GF-D8 (cell line): Measurements from ENCODE around the gene C16orf90.

Source experiments
- DNase-seq: peaks from one replicate; lab custom pipeline; 2025; lab: John Stamatoyannopoulos, UW

The C16orf90 gene

DNA sequence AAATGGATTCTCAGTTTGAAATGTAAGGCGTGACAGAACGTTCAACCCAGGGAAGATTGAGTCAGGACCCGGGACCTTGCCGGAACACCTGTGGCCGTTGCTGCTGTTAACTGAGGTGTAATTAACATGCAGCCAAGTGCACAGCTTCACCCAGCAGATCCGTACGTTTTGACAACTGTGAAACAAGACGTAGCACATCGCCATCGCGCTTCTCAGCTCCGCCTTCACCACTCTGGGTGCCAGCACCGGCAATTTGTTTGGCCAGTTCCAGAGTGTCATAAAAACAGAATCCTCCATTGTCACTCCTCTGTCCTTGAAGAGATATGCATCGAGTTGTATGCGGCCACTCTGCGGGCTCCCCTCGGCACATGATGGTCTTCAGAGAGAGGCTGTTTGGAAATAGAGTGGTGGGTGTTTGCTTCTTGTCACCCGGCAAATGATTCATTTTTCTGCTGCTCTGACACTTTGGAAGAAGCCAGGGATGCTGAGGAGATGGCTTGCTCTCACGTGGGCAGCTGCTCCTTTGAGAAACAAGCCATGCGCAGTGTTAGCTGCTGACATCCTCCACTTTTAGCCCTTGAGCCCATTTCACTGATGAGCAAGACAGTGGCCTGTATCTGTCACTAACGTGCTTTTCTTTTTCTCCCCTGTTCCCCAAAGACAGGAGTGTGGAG, 29.2 kb downstream of the C16orf90 start:
- no peak for DNase-seq

- DNase-seq, result no peak
Observed at GRCh38 chr16:3465301-3465700, 30.0 kb downstream of the C16orf90 start.

DNA sequence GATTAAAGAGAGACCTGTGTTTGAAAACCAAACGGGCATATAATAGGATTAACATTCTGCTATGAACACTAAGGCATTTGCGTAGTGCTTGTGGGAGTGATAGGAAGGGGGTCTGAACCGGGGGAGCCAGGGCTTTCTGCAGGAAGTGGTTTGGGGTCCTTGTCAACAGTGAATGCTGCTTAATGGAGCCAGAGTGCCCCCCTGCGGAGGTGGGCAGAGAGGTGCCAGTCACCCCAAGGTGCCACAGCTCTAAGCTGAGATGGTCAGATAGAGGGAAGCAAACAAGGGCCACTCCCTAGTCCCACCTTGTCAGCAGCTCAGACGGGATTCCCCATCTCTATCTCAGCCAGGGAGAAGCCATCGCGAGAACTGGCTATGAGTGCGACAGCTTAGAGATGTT, 34.1 kb downstream of the C16orf90 start:
- no peak for DNase-seq

GRCh38 chr16:3460585-3460984, 34.7 kb downstream of the C16orf90 start:
- DNase-seq, result no peak

GRCh38 chr16:3460121-3460520, 35.2 kb downstream of the C16orf90 start:
- no peak for DNase-seq

DNA sequence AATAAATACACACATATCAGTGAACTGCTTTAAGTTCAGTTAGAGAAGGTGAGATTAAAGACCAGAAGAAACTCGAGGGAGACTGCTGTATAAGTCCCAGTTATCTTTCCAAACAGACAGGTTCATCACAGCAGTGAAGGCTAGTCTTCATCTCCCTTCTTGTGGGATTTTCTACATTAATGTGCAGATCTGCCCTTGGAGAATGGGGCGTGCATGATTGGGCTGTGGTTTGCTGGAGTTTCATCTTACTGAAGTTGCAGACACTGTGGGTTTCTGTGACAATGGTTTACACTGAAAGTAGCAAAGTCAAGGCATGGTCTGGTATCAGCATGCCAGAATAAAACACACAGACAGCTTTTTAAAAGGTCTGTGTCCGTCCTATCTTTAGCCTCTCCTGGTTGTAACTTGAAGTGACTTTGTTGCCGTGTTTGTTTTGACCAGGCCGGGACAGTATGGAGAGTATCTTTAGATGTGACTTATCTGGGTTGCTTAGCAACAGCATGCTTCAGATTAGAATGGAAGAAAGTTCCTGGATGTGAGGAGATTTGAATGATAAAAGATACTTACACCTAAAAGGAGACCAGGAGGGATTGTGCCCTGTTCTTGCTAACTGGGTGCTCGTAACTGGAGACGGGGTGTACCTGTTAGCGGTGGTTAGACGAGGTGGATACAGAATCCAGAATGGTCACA, 35.7 kb downstream of the C16orf90 start:
- DNase-seq, result no peak

DNA sequence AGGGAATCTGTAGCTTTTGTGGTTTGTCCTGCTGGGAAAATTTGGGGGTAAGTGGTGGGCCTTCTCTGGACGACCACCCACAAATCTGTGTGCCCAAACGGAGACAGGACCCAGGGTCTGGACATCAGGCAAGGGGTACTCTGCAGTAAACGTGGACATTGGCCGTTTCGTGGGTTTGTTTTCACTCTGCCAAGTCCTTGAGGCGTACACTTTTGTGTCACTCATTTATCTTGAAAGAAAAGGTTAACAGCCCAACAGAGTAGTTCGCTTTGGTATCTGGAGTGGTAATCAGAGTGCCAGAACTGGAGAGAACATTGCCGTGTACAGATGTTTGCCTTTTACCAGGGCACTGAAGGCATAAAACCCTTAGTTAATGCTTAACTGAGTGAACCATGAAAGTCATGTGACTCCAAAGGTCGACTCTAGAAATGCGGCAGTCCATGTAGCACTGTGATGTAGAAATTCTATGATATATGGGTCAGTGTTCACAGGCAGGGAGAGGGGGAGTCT, 36.4 kb downstream of the C16orf90 start:
- DNase-seq, result no peak

- no peak for DNase-seq
Observed at GRCh38 chr16:3458278-3458851, 36.9 kb downstream of the C16orf90 start.

GRCh38 chr16:3457434-3458252, 37.6 kb downstream of the C16orf90 start:
- DNase-seq, result peak; percentile 68

GRCh38 chr16:3454631-3455147, 40.6 kb downstream of the C16orf90 start:
- DNase-seq, result peak; percentile 18

DNA sequence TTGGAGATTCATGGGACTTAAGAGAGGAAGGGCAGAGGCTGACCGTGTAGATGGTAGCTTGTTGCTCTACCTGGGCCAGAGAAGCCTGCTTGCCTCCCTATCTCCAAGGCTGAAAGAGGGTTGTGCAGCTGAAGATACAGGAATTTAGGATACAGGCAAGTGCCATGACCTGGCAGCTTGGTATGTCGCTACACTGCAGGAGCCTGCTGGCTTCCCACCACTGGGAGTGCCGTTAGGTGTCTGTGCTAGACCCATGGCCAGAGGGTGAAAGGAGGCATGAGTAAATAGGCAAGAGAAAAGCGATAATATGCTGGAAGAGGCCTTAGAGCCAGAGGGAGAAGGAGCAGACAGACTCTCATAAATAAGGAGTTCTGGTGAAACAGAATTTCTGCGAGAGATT, 41.2 kb downstream of the C16orf90 start:
- no peak for DNase-seq

GRCh38 chr16:3444032-3444388, 51.3 kb downstream of the C16orf90 start:
- DNase-seq, result no peak
